A673 (cell line): ENCODE results near the gene SMAD9. TPM values are rescaled to one million over a fixed set of nuclear protein-coding genes. Genes with fewer than 3 reads are reported as not detected.
A peak's percentile ranks its signal among the peaks of the same experiment; 100 is the strongest.

Source experiments
- BruUV-seq: library from RNA; stranded (reverse); fragments of 400-500 nt; replicated peaks from 2 replicates; lab custom pipeline; 2021; lab: Mats Ljungman, UMichigan
- CTCF ChIA-PET: fragments of 300-600 bp; sonication (Branson Sonifier 250); formaldehyde crosslinking; loops from one replicate; lab custom pipeline; 2022; ENCODE audit warnings: antibody characterized with exemption; lab: Charles Lee
- POLR2A ChIA-PET: fragments of 300-600 bp; sonication (Branson Sonifier 250); formaldehyde crosslinking; loops from one replicate; lab custom pipeline; 2022; ENCODE audit warnings: antibody characterized with exemption; ENCODE audit not compliant: low non-redundant PET; lab: Charles Lee
- DNase-seq: peaks from one replicate; pipeline ENCODE4 v3.0.0-alpha.2; 2015; ENCODE audit warnings: low spot score
- H3K27ac ChIP-seq: fragments of 200-600 bp; sonication (generic); 2 replicates; pipeline ENCODE4 v1.5.1; 2016; ENCODE audit warnings: mixed run types, low read depth, mild to moderate bottlenecking, mixed read lengths, antibody characterized with exemption, low read length; ENCODE audit not compliant: poor library complexity, severe bottlenecking
- H3K27me3 ChIP-seq: fragments of 200-600 bp; sonication (generic); replicated peaks from 2 replicates; pipeline ENCODE4 v1.6.1; 2017; ENCODE audit warnings: mixed run types, low read depth, mild to moderate bottlenecking, mixed read lengths, antibody characterized with exemption, low read length; ENCODE audit not compliant: insufficient read depth, poor library complexity
- H3K36me3 ChIP-seq: fragments of 200-600 bp; sonication (generic); 2 replicates; pipeline ENCODE4 v1.6.1; 2016; ENCODE audit warnings: mixed run types, mild to moderate bottlenecking, mixed read lengths, antibody characterized with exemption, low read length; ENCODE audit not compliant: insufficient read depth, poor library complexity, severe bottlenecking
- H3K4me1 ChIP-seq: fragments of 200-600 bp; sonication (generic); 2 replicates; pipeline ENCODE4 v1.6.1; 2017; ENCODE audit warnings: mixed run types, mild to moderate bottlenecking, mixed read lengths, antibody characterized with exemption, low read length; ENCODE audit not compliant: insufficient read depth, poor library complexity, severe bottlenecking
- H3K4me3 ChIP-seq: fragments of 200-600 bp; sonication (generic); 2 replicates; pipeline ENCODE4 v1.5.1; 2016; ENCODE audit warnings: low read depth, mixed run types, mild to moderate bottlenecking, mixed read lengths, low read length; ENCODE audit not compliant: poor library complexity, severe bottlenecking
- H3K9me3 ChIP-seq: fragments of 200-600 bp; sonication (generic); 2 replicates; pipeline ENCODE4 v1.6.1; 2016; ENCODE audit warnings: mixed run types, low read depth, mild to moderate bottlenecking, mixed read lengths, antibody characterized with exemption, low read length; ENCODE audit not compliant: poor library complexity, severe bottlenecking
- EZH2 ChIP-seq: fragments of 200-600 bp; sonication (generic); IDR thresholded peaks from 2 replicates; pipeline ENCODE4 v1.6.1; 2017; ENCODE audit warnings: borderline replicate concordance, low read depth, mild to moderate bottlenecking, mixed read lengths, antibody characterized with exemption, low read length; ENCODE audit not compliant: poor library complexity, severe bottlenecking
- intact Hi-C: fragments of 100-400 bp; cut with micrococcal nuclease; formaldehyde crosslinking; loops from one replicate; pipeline ENCODE4 v1.10.0; 2022; ENCODE audit not compliant: unreplicated experiment
- total RNA-seq: library from RNA; stranded (reverse); gene quantifications from 2 replicates; pipeline ENCODE4 v1.2.3, GENCODE V29; 2021
- TF ChIP-seq, protein P1 (sequence below): fragments of 300-800, 200-600 bp; sonication (generic); conservative IDR thresholded peaks from 2 replicates; pipeline ENCODE4 v1.5.1; 2017; ENCODE audit warnings: low read depth, mild to moderate bottlenecking, antibody characterized with exemption, low read length, moderate library complexity, mixed read lengths

SMAD9 gene
- total RNA-seq, 1 experiment from 2014 or later: 23.3 TPM

DNA sequence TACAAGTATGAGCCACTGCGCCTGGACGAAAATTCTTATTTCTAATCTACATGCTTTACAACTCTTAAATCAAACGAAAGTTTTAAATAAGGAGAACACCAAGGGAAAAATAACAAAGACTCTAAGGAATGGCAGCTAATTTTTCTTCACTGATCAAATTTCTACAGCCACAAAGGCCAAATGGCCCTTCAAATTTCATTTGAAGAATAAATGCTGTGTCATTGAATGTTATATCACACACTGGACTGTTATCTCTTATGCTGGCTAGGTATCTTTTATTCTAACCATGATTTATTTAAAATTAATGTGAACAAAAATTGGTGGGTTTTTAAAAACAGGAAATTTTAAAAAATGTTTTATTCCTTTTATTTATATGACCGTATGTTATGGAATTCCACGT, 14.1 kb downstream of the SMAD9 start:
- H3K27me3 ChIP-seq: no peaks in the 10 kb centered on the region
- BruUV-seq: no TSS peak
- DNase-seq: no peak
- no peak overlapping the region for H3K4me3 ChIP-seq
- ChIA-PET POLR2A (no interaction called here), CTCF (no interaction called here)
- no peak overlapping the region for H3K27ac ChIP-seq
- H3K4me1 ChIP-seq: peaks cover 38% of the 10 kb centered on the region
- no peaks in the 10 kb centered on the region for H3K9me3 ChIP-seq
- no peaks in the 10 kb centered on the region for H3K36me3 ChIP-seq
- intact Hi-C loops: no loop called here
- no peak for TF ChIP-seq EZH2
- TF ChIP-seq, protein P1, sequence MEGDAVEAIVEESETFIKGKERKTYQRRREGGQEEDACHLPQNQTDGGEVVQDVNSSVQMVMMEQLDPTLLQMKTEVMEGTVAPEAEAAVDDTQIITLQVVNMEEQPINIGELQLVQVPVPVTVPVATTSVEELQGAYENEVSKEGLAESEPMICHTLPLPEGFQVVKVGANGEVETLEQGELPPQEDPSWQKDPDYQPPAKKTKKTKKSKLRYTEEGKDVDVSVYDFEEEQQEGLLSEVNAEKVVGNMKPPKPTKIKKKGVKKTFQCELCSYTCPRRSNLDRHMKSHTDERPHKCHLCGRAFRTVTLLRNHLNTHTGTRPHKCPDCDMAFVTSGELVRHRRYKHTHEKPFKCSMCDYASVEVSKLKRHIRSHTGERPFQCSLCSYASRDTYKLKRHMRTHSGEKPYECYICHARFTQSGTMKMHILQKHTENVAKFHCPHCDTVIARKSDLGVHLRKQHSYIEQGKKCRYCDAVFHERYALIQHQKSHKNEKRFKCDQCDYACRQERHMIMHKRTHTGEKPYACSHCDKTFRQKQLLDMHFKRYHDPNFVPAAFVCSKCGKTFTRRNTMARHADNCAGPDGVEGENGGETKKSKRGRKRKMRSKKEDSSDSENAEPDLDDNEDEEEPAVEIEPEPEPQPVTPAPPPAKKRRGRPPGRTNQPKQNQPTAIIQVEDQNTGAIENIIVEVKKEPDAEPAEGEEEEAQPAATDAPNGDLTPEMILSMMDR: no peak

DNA sequence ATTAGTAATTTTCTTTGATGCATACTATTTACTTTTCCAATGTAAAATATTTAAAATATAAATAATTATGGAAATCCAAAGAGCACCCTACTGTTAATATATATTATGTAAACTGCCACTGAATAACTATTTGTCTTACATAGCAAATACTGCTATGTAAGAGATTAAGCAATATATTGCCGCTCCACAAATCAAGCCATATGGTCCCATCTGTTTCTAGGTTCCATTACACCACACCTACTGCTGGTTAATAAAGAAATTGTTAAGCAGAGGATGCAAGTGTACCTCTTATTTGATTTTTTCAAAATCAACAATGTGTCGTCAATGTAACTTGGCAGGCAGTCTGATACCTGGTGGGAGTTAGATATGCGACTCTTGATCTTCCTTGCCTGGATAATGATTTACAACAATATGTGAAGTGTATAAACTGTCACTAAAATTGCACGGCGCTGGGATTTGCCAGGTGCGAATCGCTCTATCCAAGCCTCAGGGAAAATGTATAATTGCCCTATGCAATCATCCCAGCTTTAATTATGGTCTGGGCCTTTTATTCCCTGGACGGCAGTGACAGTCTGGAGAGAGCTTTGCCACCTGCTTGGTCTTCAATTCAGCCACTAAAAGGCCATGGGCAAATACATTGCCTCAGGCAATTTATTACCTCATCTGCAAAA, 16.0 kb downstream of the SMAD9 start:
- peaks cover 4% of the 10 kb centered on the region for H3K36me3 ChIP-seq
- no peaks in the 10 kb centered on the region for H3K27me3 ChIP-seq
- BruUV-seq: no TSS peak
- peaks cover 8% of the 10 kb centered on the region for H3K9me3 ChIP-seq
- POLR2A ChIA-PET: no interaction called here
- peak overlapping the region; percentile 16 for H3K27ac ChIP-seq
- no peak overlapping the region for H3K4me3 ChIP-seq
- CTCF ChIA-PET: no interaction called here
- peaks cover 30% of the 10 kb centered on the region for H3K4me1 ChIP-seq
- DNase-seq: no peak
- intact Hi-C loops: no loop called here
- TF ChIP-seq, protein P1: no peak
- TF ChIP-seq EZH2: no peak

DNA sequence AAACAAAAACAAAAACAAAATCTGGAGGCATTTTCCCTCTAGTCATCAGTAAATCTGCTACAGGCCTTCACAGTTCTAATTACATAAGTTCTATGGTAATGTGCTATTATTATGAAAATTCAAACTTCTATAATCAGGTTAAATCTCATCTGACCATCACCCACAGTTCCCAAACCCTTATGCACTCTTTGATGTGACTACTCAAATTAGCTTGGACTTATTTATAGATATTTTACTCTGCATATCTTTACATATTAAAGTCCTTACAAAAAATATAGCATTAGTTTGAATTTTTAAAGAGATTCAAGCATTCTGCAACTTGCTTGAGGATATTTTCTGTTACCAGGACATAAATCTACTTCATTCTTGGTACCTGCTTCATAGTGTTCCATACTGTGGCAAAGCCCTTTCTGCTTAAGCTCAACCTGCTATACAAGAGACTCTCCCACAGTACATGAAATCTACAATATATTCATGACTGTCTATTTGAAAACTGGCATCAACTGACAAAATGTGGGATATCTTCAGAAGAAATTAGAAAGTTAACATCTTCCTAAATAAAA, 22.9 kb downstream of the SMAD9 start:
- H3K27me3 ChIP-seq: no peaks in the 10 kb centered on the region

More for the DNA sequence above, 22.9 kb downstream of the SMAD9 start:
- BruUV-seq: no TSS peak
- Histone ChIP-seq H3K9me3 (peaks cover 16% of the 10 kb centered on the region), H3K4me1 (peaks cover under 1% of the 10 kb centered on the region), H3K36me3 (peaks cover 7% of the 10 kb centered on the region), H3K27ac (no peak overlapping the region), H3K4me3 (no peak overlapping the region)
- TF ChIP-seq, protein P1: no peak
- TF ChIP-seq EZH2: no peak
- intact Hi-C loops: no loop called here
- ChIA-PET POLR2A (no interaction called here), CTCF (no interaction called here)
- no peak for DNase-seq
